Naive thymus-derived CD4-positive, alpha-beta T cell (primary cell): ENCODE data around the gene SOCS1. TPM values are rescaled to one million over a fixed set of nuclear protein-coding genes. Genes with fewer than 3 reads are reported as not detected.

Experiments
- ATAC-seq: fragments of 150-1000 bp; cut with Tn5 transposase; 2 replicates; pipeline ENCODE4 v1.10.0; 2021; ENCODE audit warnings: mild to moderate bottlenecking, moderate library complexity
- CTCF ChIA-PET: fragments of 350-600 bp; sonication (Branson Sonifier 250); formaldehyde crosslinking; loops from one replicate; lab custom pipeline; 2021; ENCODE audit warnings: antibody characterized with exemption; lab: Charles Lee
- POLR2A ChIA-PET: fragments of 350-600 bp; sonication (Branson Sonifier 250); formaldehyde crosslinking; loops from one replicate; lab custom pipeline; 2021; ENCODE audit warnings: antibody characterized with exemption, inconsistent platforms; lab: Charles Lee
- DNase-seq, 9 donors: peaks; one replicate each; pipeline versions ENCODE4 v3.0.0 to v3.0.0-alpha.2; 2020 to 2022; ENCODE audit warnings: mixed read lengths in 1 of 9
- H3K27ac ChIP-seq: one replicate; pipeline ENCODE4 v1.7.0; 2013; ENCODE audit warnings: mild to moderate bottlenecking, low read depth, low read length, moderate library complexity
- H3K27me3 ChIP-seq, 2 donors: one replicate each; pipeline ENCODE4 v1.7.0; 2013; ENCODE audit warnings: low read length in 2 of 2, mild to moderate bottlenecking in 2 of 2, moderate library complexity in 2 of 2; ENCODE audit not compliant: control insufficient read depth in 2 of 2, insufficient read depth in 2 of 2
- H3K36me3 ChIP-seq, 3 experiments: 1 replicate in 2 of 3; 2 replicates in 1 of 3; pipeline ENCODE4 v1.7.0; 2013; ENCODE audit warnings: low read length in 3 of 3, mild to moderate bottlenecking in 3 of 3, moderate library complexity in 1 of 3; ENCODE audit not compliant: insufficient read depth in 3 of 3, control insufficient read depth in 2 of 3
- H3K4me1 ChIP-seq, 2 donors: one replicate each; pipeline ENCODE4 v1.7.0; 2013; ENCODE audit warnings: low read length in 2 of 2, mild to moderate bottlenecking in 2 of 2, moderate library complexity in 1 of 2; ENCODE audit not compliant: control insufficient read depth in 2 of 2, insufficient read depth in 2 of 2
- H3K4me3 ChIP-seq: 2 replicates; pipeline ENCODE4 v1.7.0; 2013; ENCODE audit warnings: mild to moderate bottlenecking, low read length
- H3K9me3 ChIP-seq, 3 experiments: 1 replicate in 2 of 3; 2 replicates in 1 of 3; pipeline ENCODE4 v1.7.0; 2013; ENCODE audit warnings: low read length in 3 of 3; ENCODE audit not compliant: control insufficient read depth in 2 of 3
- H3K27ac Mint-ChIP-seq, 9 donors: one replicate each; pipeline ENCODE4 v1.8.0; 2020 to 2022; ENCODE audit warnings: mixed read lengths in 9 of 9, mild to moderate bottlenecking in 8 of 9, moderate library complexity in 5 of 9, inconsistent platforms in 2 of 9
- H3K27me3 Mint-ChIP-seq, 5 donors: one replicate each; pipeline ENCODE4 v1.8.0; 2021 to 2022; ENCODE audit warnings: mixed read lengths in 5 of 5, mild to moderate bottlenecking in 1 of 5
- H3K36me3 Mint-ChIP-seq, 5 donors: one replicate each; pipeline ENCODE4 v1.8.0; 2020 to 2022; ENCODE audit warnings: mixed read lengths in 5 of 5, mild to moderate bottlenecking in 3 of 5, inconsistent platforms in 1 of 5
- H3K4me1 Mint-ChIP-seq, 7 donors: one replicate each; pipeline ENCODE4 v1.8.0; 2020 to 2022; ENCODE audit warnings: mixed read lengths in 7 of 7, mild to moderate bottlenecking in 3 of 7, inconsistent platforms in 1 of 7
- H3K4me3 Mint-ChIP-seq, 10 donors: one replicate each; pipeline ENCODE4 v1.8.0; 2020 to 2022; ENCODE audit warnings: mild to moderate bottlenecking in 10 of 10, mixed read lengths in 10 of 10, moderate library complexity in 6 of 10, inconsistent platforms in 2 of 10
- H3K9me3 Mint-ChIP-seq, 11 donors: one replicate each; pipeline ENCODE4 v1.8.0; 2020 to 2022; ENCODE audit warnings: mixed read lengths in 11 of 11, mild to moderate bottlenecking in 4 of 11, inconsistent platforms in 1 of 11, moderate library complexity in 1 of 11
- intact Hi-C, 2 donors: fragments of 100-400 bp; cut with micrococcal nuclease; formaldehyde crosslinking; loops; one replicate each; pipeline ENCODE4 v1.15.1; 2023
- polyA plus RNA-seq, 2 donors: library from polyadenylated mRNA; unstranded; fragments of 300-500 nt; fragmentation: Illumina TruSeq; gene quantifications; one replicate each; pipeline ENCODE4 v1.2.3, GENCODE V29; 2021
- total RNA-seq, 6 experiments: library from RNA in 5 of 6; stranded (reverse) in 5 of 6; gene quantifications; 1 replicate in 5 of 6; 2 replicates in 1 of 6; pipeline ENCODE4 v1.2.3 and lab custom pipeline; 2021 to 2026

The SOCS1 gene
- total and polyA plus RNA-seq, 7 experiments from 2014 or later, result 12.8 to 191 (median 16.1) TPM

GRCh38 chr16:11289202-11289601 is 33.2 kb upstream of the SOCS1 start:
- CTCF ChIA-PET, result interaction anchor here (1.2 kb wide), 1 partner anchor 34 kb away, joined by 3 read pairs; no protein-coding TSS in a partner anchor
- DNase-seq (no peak), ATAC-seq (no peak)
- peaks cover 0 to 20% (median 0%) of the 10 kb centered on the region in 7 donors for H3K4me1 Mint-ChIP-seq
- peaks cover 0 to 2% (median 0%) of the 10 kb centered on the region in 11 donors for H3K9me3 Mint-ChIP-seq
- no peaks in the 10 kb centered on the region for H3K4me1 ChIP-seq
- no peak overlapping the region for H3K27ac ChIP-seq
- peaks cover 0 to 49% (median 8%) of the 10 kb centered on the region in 5 donors for H3K27me3 Mint-ChIP-seq
- H3K4me3 ChIP-seq, result no peak overlapping the region
- intact Hi-C loops, result no loop called here
- POLR2A ChIA-PET, result no interaction called here
- no peaks in the 10 kb centered on the region for H3K36me3 ChIP-seq
- no peak overlapping the region for H3K4me3 Mint-ChIP-seq
- H3K27me3 ChIP-seq, result peaks cover 0 to 3% of the 10 kb centered on the region in 2 donors
- H3K9me3 ChIP-seq, result no peaks in the 10 kb centered on the region
- H3K36me3 Mint-ChIP-seq, result peaks cover 0 to 3% (median 0%) of the 10 kb centered on the region in 5 donors
- no peak overlapping the region for H3K27ac Mint-ChIP-seq

GRCh38 chr16:11285842-11286241 is 29.8 kb upstream of the SOCS1 start:
- Mint-ChIP-seq H3K9me3 (peaks cover 0 to 2% (median 0%) of the 10 kb centered on the region in 11 donors), H3K27ac (no peak overlapping the region), H3K36me3 (peaks cover 0 to 3% (median 0%) of the 10 kb centered on the region in 5 donors), H3K27me3 (peaks cover 0 to 46% (median 3%) of the 10 kb centered on the region in 5 donors), H3K4me1 (peaks cover 0 to 13% (median 0%) of the 10 kb centered on the region in 7 donors), H3K4me3 (no peak overlapping the region)
- POLR2A ChIA-PET, result interaction anchor here (0.5 kb wide), 1 partner anchor 12 kb away, joined by 3 read pairs; no protein-coding TSS in a partner anchor
- ATAC-seq, result no peak
- no peak overlapping the region for H3K27ac ChIP-seq
- H3K36me3 ChIP-seq, result no peaks in the 10 kb centered on the region
- H3K4me1 ChIP-seq, result no peaks in the 10 kb centered on the region
- no peak for DNase-seq
- intact Hi-C loops, result no loop called here
- no peaks in the 10 kb centered on the region for H3K9me3 ChIP-seq
- H3K27me3 ChIP-seq, result no peaks in the 10 kb centered on the region
- CTCF ChIA-PET, result no interaction called here
- H3K4me3 ChIP-seq, result no peak overlapping the region

GRCh38 chr16:11283820-11284248 is 27.8 kb upstream of the SOCS1 start:
- intact Hi-C loops, result no loop called here
- Histone ChIP-seq H3K4me3 (no peak overlapping the region), H3K27ac (no peak overlapping the region), H3K4me1 (no peaks in the 10 kb centered on the region), H3K36me3 (no peaks in the 10 kb centered on the region), H3K9me3 (no peaks in the 10 kb centered on the region), H3K27me3 (no peaks in the 10 kb centered on the region)
- POLR2A ChIA-PET, result interaction anchor here (2.1 kb wide), 1 partner anchor 28 kb away, joined by 9 read pairs; the partner anchor contains the start of gene SOCS1
- H3K27me3 Mint-ChIP-seq, result peaks cover 0 to 46% (median 0%) of the 10 kb centered on the region in 5 donors
- CTCF ChIA-PET, result interaction anchor here (0.8 kb wide), 1 partner anchor 15 kb away, joined by 4 read pairs; no protein-coding TSS in a partner anchor
- peaks cover 0 to 4% (median 0%) of the 10 kb centered on the region in 11 donors for H3K9me3 Mint-ChIP-seq
- no peak overlapping the region for H3K4me3 Mint-ChIP-seq
- ATAC-seq, result no peak
- peaks cover 0 to 19% (median 0%) of the 10 kb centered on the region in 7 donors for H3K4me1 Mint-ChIP-seq
- peak overlapping the region in 1 of 9 donors; percentile 59 for H3K27ac Mint-ChIP-seq
- peaks cover 0 to 3% (median 0%) of the 10 kb centered on the region in 5 donors for H3K36me3 Mint-ChIP-seq
- DNase-seq, result no peak

GRCh38 chr16:11280616-11281522 is 24.9 kb upstream of the SOCS1 start, which contains the start of gene PRM1:
Gene PRM1, minus strand, starts transcription at chr16:11281330. Its CDS starts 92 bp downstream, at chr16:11281238.
- Mint-ChIP-seq H3K4me3 (no peak within 1 kb of the TSS), H3K9me3 (peaks cover 0 to 4% (median 0%) of the 10 kb centered on the region in 11 donors), H3K27ac (peak within 1 kb of the TSS in 2 of 9 donors; percentile 46 to 51), H3K36me3 (no peaks in the 10 kb centered on the region), H3K4me1 (peaks cover 0 to 16% (median 0%) of the 10 kb centered on the region in 7 donors), H3K27me3 (peaks cover 0 to 41% (median 0%) of the 10 kb centered on the region in 5 donors)
- ATAC-seq (no peak), DNase-seq (no peak)
- no peak within 1 kb of the TSS for H3K27ac ChIP-seq
- ChIA-PET POLR2A (no interaction called here), CTCF (no interaction called here)
- H3K27me3 ChIP-seq, result no peaks in the 10 kb centered on the region
- no peaks in the 10 kb centered on the region for H3K4me1 ChIP-seq
- no peak within 1 kb of the TSS for H3K4me3 ChIP-seq
- no peaks in the 10 kb centered on the region for H3K9me3 ChIP-seq
- no peaks in the 10 kb centered on the region for H3K36me3 ChIP-seq
- intact Hi-C loops, result no loop called here

- ATAC-seq, result peak; percentile 58
- CTCF ChIA-PET, result interaction anchor here (0.6 to 0.7 kb wide), 2 partner anchors 15 to 48 kb away, joined by 3 to 4 read pairs; no protein-coding TSS in a partner anchor
Measured at GRCh38 chr16:11278681-11279628, 23.0 kb upstream of the SOCS1 start.

More at GRCh38 chr16:11278681-11279628, 23.0 kb upstream of the SOCS1 start:
- no peak for DNase-seq
- Histone ChIP-seq H3K4me3 (no peak overlapping the region), H3K9me3 (no peaks in the 10 kb centered on the region), H3K27ac (no peak overlapping the region), H3K36me3 (no peaks in the 10 kb centered on the region), H3K4me1 (no peaks in the 10 kb centered on the region), H3K27me3 (no peaks in the 10 kb centered on the region)
- peaks cover 0 to 2% (median 0%) of the 10 kb centered on the region in 11 donors for H3K9me3 Mint-ChIP-seq
- H3K36me3 Mint-ChIP-seq, result no peaks in the 10 kb centered on the region
- peak overlapping the region in 2 of 9 donors; percentile 15 to 37 for H3K27ac Mint-ChIP-seq
- peaks cover 0 to 29% (median 0%) of the 10 kb centered on the region in 5 donors for H3K27me3 Mint-ChIP-seq
- POLR2A ChIA-PET, result interaction anchor here (1.1 kb wide), 1 partner anchor 23 kb away, joined by 3 read pairs; the partner anchor contains the start of gene SOCS1
- H3K4me3 Mint-ChIP-seq, result no peak overlapping the region
- peaks cover 0 to 16% (median 0%) of the 10 kb centered on the region in 7 donors for H3K4me1 Mint-ChIP-seq
- intact Hi-C loops, result no loop called here
